Natural killer cell (primary cell): ENCODE measurements around the gene DENND2A. TPM values are rescaled to one million over a fixed set of nuclear protein-coding genes. Genes with fewer than 3 reads are reported as not detected.

ENCODE experiments used
- ATAC-seq, 3 donors: fragments of 150-1000 bp in 2 of 3; fragments of 200-7000 bp in 1 of 3; cut with Tn5 transposase; 1 replicate in 1 of 3; 2 replicates in 2 of 3; pipeline ENCODE4 v1.10.0; 2021; ENCODE audit warnings: mild to moderate bottlenecking in 2 of 3, moderate library complexity in 2 of 3
- DNase-seq, 2 donors: peaks; one replicate each; pipeline versions ENCODE4 v3.0.0 to v3.0.0-alpha.2; 2013 to 2021; ENCODE audit warnings: mixed read lengths in 1 of 2
- H3K27ac ChIP-seq: one replicate; pipeline ENCODE4 v1.5.1; 2013; ENCODE audit warnings: mild to moderate bottlenecking, low read length
- H3K27me3 ChIP-seq: one replicate; pipeline ENCODE4 v1.6.1; 2013; ENCODE audit warnings: low read length; ENCODE audit not compliant: control insufficient read depth, insufficient read depth
- H3K36me3 ChIP-seq: one replicate; pipeline ENCODE4 v1.6.1; 2013; ENCODE audit warnings: low read length; ENCODE audit not compliant: control insufficient read depth, insufficient read depth
- H3K4me1 ChIP-seq: one replicate; pipeline ENCODE4 v1.6.1; 2013; ENCODE audit warnings: low read length; ENCODE audit not compliant: control insufficient read depth, insufficient read depth
- H3K4me3 ChIP-seq: one replicate; pipeline ENCODE4 v1.5.1; 2013; ENCODE audit warnings: low read length
- H3K9me3 ChIP-seq: one replicate; pipeline ENCODE4 v1.6.1; 2013; ENCODE audit warnings: low read length; ENCODE audit not compliant: control insufficient read depth, insufficient read depth
- H3K27ac Mint-ChIP-seq, 2 donors: one replicate each; pipeline ENCODE4 v1.8.0; 2022; ENCODE audit warnings: mild to moderate bottlenecking in 2 of 2, mixed read lengths in 2 of 2, moderate library complexity in 1 of 2
- H3K27me3 Mint-ChIP-seq, 2 donors: one replicate each; pipeline ENCODE4 v1.8.0; 2022; ENCODE audit warnings: low read depth in 2 of 2, mixed read lengths in 2 of 2
- H3K36me3 Mint-ChIP-seq: one replicate; pipeline ENCODE4 v1.8.0; 2022; ENCODE audit warnings: mixed read lengths
- H3K4me1 Mint-ChIP-seq, 2 donors: one replicate each; pipeline ENCODE4 v1.8.0; 2022; ENCODE audit warnings: mixed read lengths in 2 of 2
- H3K4me3 Mint-ChIP-seq: one replicate; pipeline ENCODE4 v1.8.0; 2022; ENCODE audit warnings: mild to moderate bottlenecking, moderate library complexity, mixed read lengths
- H3K9me3 Mint-ChIP-seq, 2 donors: one replicate each; pipeline ENCODE4 v1.8.0; 2022; ENCODE audit warnings: mixed read lengths in 2 of 2
- CTCF ChIP-seq: fragments of 200-600 bp; IDR thresholded peaks from one replicate; pipeline ENCODE4 v1.8.0; 2022; ENCODE audit warnings: antibody characterized with exemption
- WGBS: methylation state at CpG from one replicate; pipeline ENCODE4 v1.1.7; 2013; ENCODE audit warnings: missing lambda C conversion rate; ENCODE audit not compliant: insufficient coverage; 5-methylcytosine and 5-hydroxymethylcytosine counted together
- intact Hi-C: fragments of 100-400 bp; cut with micrococcal nuclease; formaldehyde crosslinking; loops from one replicate; pipeline ENCODE4 v1.14.2; 2022
- total RNA-seq, 4 donors: library from RNA; stranded (reverse); fragments of 120-200 nt in 1 of 4; gene quantifications; one replicate each; pipeline versions ENCODE4 v1.2.3 to v1.2.4, GENCODE V29; 2013 to 2022

Gene DENND2A
- total RNA-seq, 3 donors from 2014 or later (not counting 1 experiment from before 2014, with no cell fraction given): 0.12 TPM; not detected in 2

GRCh38 chr7:140654109-140654387 is 13.4 kb upstream of the DENND2A start:
- peaks cover 14% of the 10 kb centered on the region for H3K4me1 ChIP-seq
- no peak overlapping the region for H3K4me3 ChIP-seq
- no peaks in the 10 kb centered on the region for H3K27me3 ChIP-seq
- Mint-ChIP-seq H3K9me3 (no peaks in the 10 kb centered on the region), H3K27ac (peak overlapping the region in 1 of 2 donors; percentile 17), H3K4me1 (peaks cover 25 to 30% of the 10 kb centered on the region in 2 donors), H3K27me3 (peaks cover 0 to 14% of the 10 kb centered on the region in 2 donors), H3K36me3 (no peaks in the 10 kb centered on the region), H3K4me3 (no peak overlapping the region)
- 91% methylated on average over 2 of the region's 2 CpGs for WGBS
- intact Hi-C loops: loop anchor here (10.0 kb wide), 1 partner anchor 139 kb away; no protein-coding TSS in a partner anchor
- H3K27ac ChIP-seq: no peak overlapping the region
- no peak for ATAC-seq
- DNase-seq: no peak
- no peaks in the 10 kb centered on the region for H3K36me3 ChIP-seq
- H3K9me3 ChIP-seq: no peaks in the 10 kb centered on the region
- no peak for TF ChIP-seq CTCF

- 31% methylated on average over 15 of the region's 15 CpGs for WGBS
- H3K4me1 Mint-ChIP-seq: peaks cover 25 to 30% of the 10 kb centered on the region in 2 donors
- no peak overlapping the region for H3K27ac Mint-ChIP-seq
Observed at GRCh38 chr7:140653319-140654108, 12.9 kb upstream of the DENND2A start.

GRCh38 chr7:140650367-140650766 is 9.8 kb upstream of the DENND2A start:
- Histone ChIP-seq H3K27me3 (no peaks in the 10 kb centered on the region), H3K9me3 (no peaks in the 10 kb centered on the region), H3K4me1 (peaks cover 12% of the 10 kb centered on the region), H3K36me3 (no peaks in the 10 kb centered on the region), H3K4me3 (no peak overlapping the region), H3K27ac (no peak overlapping the region)
- no peak for TF ChIP-seq CTCF
- 71% methylated on average over 12 of the region's 12 CpGs for WGBS
- no peak for ATAC-seq
- peaks cover 16 to 22% of the 10 kb centered on the region in 2 donors for H3K4me1 Mint-ChIP-seq
- no peak overlapping the region for H3K4me3 Mint-ChIP-seq
- DNase-seq: no peak
- H3K9me3 Mint-ChIP-seq: no peaks in the 10 kb centered on the region
- no peaks in the 10 kb centered on the region for H3K36me3 Mint-ChIP-seq
- intact Hi-C loops: loop anchor here (10.0 kb wide), 1 partner anchor 136 kb away; no protein-coding TSS in a partner anchor
- H3K27ac Mint-ChIP-seq: no peak overlapping the region
- peaks cover 0 to 9% of the 10 kb centered on the region in 2 donors for H3K27me3 Mint-ChIP-seq

More at GRCh38 chr7:140653319-140654108, 12.9 kb upstream of the DENND2A start:
- H3K27me3 ChIP-seq: no peaks in the 10 kb centered on the region
- ATAC-seq: peak in 2 of 3 donors; percentile 51 to 54
- peaks cover 14% of the 10 kb centered on the region for H3K4me1 ChIP-seq
- H3K4me3 Mint-ChIP-seq: no peak overlapping the region
- no peak overlapping the region for H3K4me3 ChIP-seq
- no peaks in the 10 kb centered on the region for H3K36me3 ChIP-seq
- no peaks in the 10 kb centered on the region for H3K9me3 Mint-ChIP-seq
- peaks cover 0 to 14% of the 10 kb centered on the region in 2 donors for H3K27me3 Mint-ChIP-seq
- peak in 1 of 2 donors; percentile 72 for DNase-seq
- TF ChIP-seq CTCF: peak; percentile 90
- no peaks in the 10 kb centered on the region for H3K36me3 Mint-ChIP-seq
- intact Hi-C loops: loop anchor here (1.0 to 10.0 kb wide), 2 partner anchors 139 to 178 kb away; no protein-coding TSS in a partner anchor
- no peak overlapping the region for H3K27ac ChIP-seq
- no peaks in the 10 kb centered on the region for H3K9me3 ChIP-seq
